Karpas-422 (cell line): Measurements from ENCODE around the gene TEX55. TPM values are rescaled to one million over a fixed set of nuclear protein-coding genes. Genes with fewer than 3 reads are reported as not detected.

Source experiments
- DNase-seq: peaks from one replicate; pipeline ENCODE4 v3.0.0-alpha.2; 2015
- H2AFZ ChIP-seq: fragments of 200-600 bp; sonication (generic); 2 replicates; pipeline ENCODE4 v1.6.1; 2014; ENCODE audit warnings: antibody characterized with exemption, low read length, mixed read lengths
- H3K27ac ChIP-seq: fragments of 200-600 bp; sonication (generic); 2 replicates; pipeline ENCODE4 v1.5.1; 2014; ENCODE audit warnings: mild to moderate bottlenecking, low read length, moderate library complexity
- H3K27me3 ChIP-seq: fragments of 200-600 bp; sonication (generic); 2 replicates; pipeline ENCODE4 v1.6.1; 2014; ENCODE audit warnings: low read length, mixed read lengths
- H3K36me3 ChIP-seq: fragments of 200-600 bp; sonication (generic); 2 replicates; pipeline ENCODE4 v1.6.1; 2014; ENCODE audit warnings: low read length, mixed read lengths; ENCODE audit not compliant: insufficient read depth
- H3K4me1 ChIP-seq: fragments of 200-600 bp; sonication (generic); 2 replicates; pipeline ENCODE4 v1.6.1; 2014; ENCODE audit warnings: mild to moderate bottlenecking, low read length, mixed read lengths
- H3K4me2 ChIP-seq: fragments of 200-600 bp; sonication (generic); 2 replicates; pipeline ENCODE4 v1.6.1; 2014; ENCODE audit warnings: low read length, low read depth, mild to moderate bottlenecking; ENCODE audit not compliant: poor library complexity, severe bottlenecking
- H3K4me3 ChIP-seq: fragments of 200-600 bp; sonication (generic); 2 replicates; pipeline ENCODE4 v1.5.1; 2014; ENCODE audit warnings: mild to moderate bottlenecking, antibody characterized with exemption, low read length, mixed read lengths
- H3K79me2 ChIP-seq: fragments of 200-600 bp; sonication (generic); 2 replicates; pipeline ENCODE4 v1.6.1; 2014; ENCODE audit warnings: mild to moderate bottlenecking, low read length, mixed read lengths
- H3K9ac ChIP-seq: fragments of 200-600 bp; sonication (generic); 2 replicates; pipeline ENCODE4 v1.6.0; 2014; ENCODE audit warnings: low read length
- H3K9me2 ChIP-seq: fragments of 200-600 bp; sonication (generic), shearing (Covaris generic); replicated peaks from 2 replicates; pipeline ENCODE4 v1.6.0; 2014; ENCODE audit warnings: mild to moderate bottlenecking, low read length, moderate library complexity; ENCODE audit not compliant: insufficient read depth
- H3K9me3 ChIP-seq: fragments of 300-700, 200-600 bp; sonication (generic); 2 replicates; pipeline ENCODE4 v1.6.1; 2014; ENCODE audit warnings: low read length, mixed read lengths
- H4K20me1 ChIP-seq: fragments of 200-600 bp; sonication (generic); 2 replicates; pipeline ENCODE4 v1.6.1; 2014; ENCODE audit warnings: mild to moderate bottlenecking, antibody characterized with exemption, low read length, low read depth; ENCODE audit not compliant: insufficient read depth
- total RNA-seq: library from RNA; depleted of rRNA; stranded (reverse); fragments of >200 nt; shearing (Covaris generic); gene quantifications from 2 replicates; pipeline ENCODE4 v1.2.3, GENCODE V29; 2014; ENCODE audit warnings: low replicate concordance; rRNA removed

TEX55 gene
- total RNA-seq, 1 experiment from 2014 or later, result not detected

GRCh38 chr3:119187266-119187665, 41.3 kb downstream of the TEX55 start:
- Histone ChIP-seq H3K4me3 (no peak overlapping the region), H2AFZ (no peak overlapping the region), H4K20me1 (no peaks in the 10 kb centered on the region), H3K27ac (no peak overlapping the region), H3K4me1 (no peaks in the 10 kb centered on the region), H3K4me2 (no peak overlapping the region), H3K9me2 (no peaks in the 10 kb centered on the region), H3K79me2 (no peaks in the 10 kb centered on the region), H3K9me3 (no peaks in the 10 kb centered on the region), H3K27me3 (no peaks in the 10 kb centered on the region), H3K36me3 (no peaks in the 10 kb centered on the region), H3K9ac (no peak overlapping the region)
- DNase-seq, result no peak

- no peak overlapping the region for H3K4me3 ChIP-seq
- no peaks in the 10 kb centered on the region for H3K79me2 ChIP-seq
- no peaks in the 10 kb centered on the region for H3K4me1 ChIP-seq
- H3K4me2 ChIP-seq, result no peak overlapping the region
- H3K27ac ChIP-seq, result no peak overlapping the region
- no peak overlapping the region for H3K9ac ChIP-seq
- no peaks in the 10 kb centered on the region for H3K9me3 ChIP-seq
- H3K36me3 ChIP-seq, result no peaks in the 10 kb centered on the region
- no peak overlapping the region for H2AFZ ChIP-seq
- H3K9me2 ChIP-seq, result no peaks in the 10 kb centered on the region
- H4K20me1 ChIP-seq, result no peaks in the 10 kb centered on the region
- no peak for DNase-seq
- no peaks in the 10 kb centered on the region for H3K27me3 ChIP-seq
Observed at GRCh38 chr3:119191800-119192199, 45.8 kb downstream of the TEX55 start.

GRCh38 chr3:119194237-119195150, 48.5 kb downstream of the TEX55 start:
- H3K4me3 ChIP-seq, result no peak overlapping the region
- no peaks in the 10 kb centered on the region for H3K36me3 ChIP-seq
- no peak overlapping the region for H2AFZ ChIP-seq
- H3K9me2 ChIP-seq, result no peaks in the 10 kb centered on the region
- no peak overlapping the region for H3K9ac ChIP-seq
- H3K79me2 ChIP-seq, result no peaks in the 10 kb centered on the region
- no peaks in the 10 kb centered on the region for H4K20me1 ChIP-seq
- no peaks in the 10 kb centered on the region for H3K27me3 ChIP-seq
- no peak overlapping the region for H3K4me2 ChIP-seq
- no peaks in the 10 kb centered on the region for H3K4me1 ChIP-seq
- H3K27ac ChIP-seq, result no peak overlapping the region
- no peaks in the 10 kb centered on the region for H3K9me3 ChIP-seq
- DNase-seq, result no peak

- Histone ChIP-seq H3K4me1 (no peaks in the 10 kb centered on the region), H3K27ac (no peak overlapping the region), H2AFZ (no peak overlapping the region), H3K27me3 (no peaks in the 10 kb centered on the region), H3K4me3 (no peak overlapping the region), H3K4me2 (no peak overlapping the region), H3K9ac (no peak overlapping the region), H4K20me1 (no peaks in the 10 kb centered on the region), H3K79me2 (no peaks in the 10 kb centered on the region), H3K36me3 (no peaks in the 10 kb centered on the region), H3K9me3 (no peaks in the 10 kb centered on the region), H3K9me2 (no peaks in the 10 kb centered on the region)
- no peak for DNase-seq
Observed at GRCh38 chr3:119195151-119195476, 49.1 kb downstream of the TEX55 start.

- no peak overlapping the region for H3K27ac ChIP-seq
- no peak overlapping the region for H2AFZ ChIP-seq
- H3K9ac ChIP-seq, result no peak overlapping the region
- no peaks in the 10 kb centered on the region for H3K27me3 ChIP-seq
- H3K4me1 ChIP-seq, result no peaks in the 10 kb centered on the region
- H3K4me3 ChIP-seq, result no peak overlapping the region
- DNase-seq, result no peak
- no peaks in the 10 kb centered on the region for H3K36me3 ChIP-seq
- no peaks in the 10 kb centered on the region for H3K9me3 ChIP-seq
- no peaks in the 10 kb centered on the region for H3K79me2 ChIP-seq
- H3K9me2 ChIP-seq, result no peaks in the 10 kb centered on the region
- H3K4me2 ChIP-seq, result no peak overlapping the region
- no peaks in the 10 kb centered on the region for H4K20me1 ChIP-seq
Observed at GRCh38 chr3:119195911-119196310, 49.9 kb downstream of the TEX55 start.

Other genes with a start within 250 kb of the TEX55 start
- not detected in 2 replicates for gene IGSF11, start 111.3 kb upstream of the TEX55 start, total RNA-seq
- gene UPK1B, start 27.4 kb downstream of the TEX55 start, total RNA-seq, result not detected in 2 replicates
- gene B4GALT4, start 94.7 kb downstream of the TEX55 start, total RNA-seq, result 9.8 and 11.7 TPM in 2 replicates
- 1.2 TPM in 1 of 2 replicates, not detected in the other for gene ARHGAP31, start 148.2 kb downstream of the TEX55 start, total RNA-seq